ENCODE measurements around the gene GYPE.
"Not testable (repeated sequence)": the region's sequence is repeated elsewhere in the genome, so short reads cannot be mapped to it uniquely, and the experiment has no call there.

GRCh38 chr4:143830576-143830975, 74.8 kb downstream of the GYPE start:
- not testable (repeated sequence) for TF ChIP-seq RAD21 (IDR thresholded peaks at IDR 0.05); CTCF (IDR thresholded peaks at IDR 0.05; ENCODE audit: low read depth, low read length, missing input control); ZBTB33 (IDR thresholded peaks at IDR 0.05); REST (IDR thresholded peaks at IDR 0.05); NR2F2 (IDR thresholded peaks at IDR 0.05); YY1 (IDR thresholded peaks at IDR 0.05); FOXA2 (IDR thresholded peaks at IDR 0.05); TAF1 (conservative IDR thresholded peaks at IDR 0.05); RXRA (IDR thresholded peaks at IDR 0.05); JUND (IDR thresholded peaks at IDR 0.05); ATF3 (IDR thresholded peaks at IDR 0.05); MAX (IDR thresholded peaks at IDR 0.05); SP1 (IDR thresholded peaks at IDR 0.05); FOXA1 (IDR thresholded peaks at IDR 0.05)
